GM12872 (cell line): Measurements from ENCODE around the gene DYNC2LI1.

ENCODE experiments used
- CTCF ChIP-seq: IDR thresholded peaks from 3 replicates; pipeline ENCODE4 v1.5.1; 2011; ENCODE audit warnings: low read depth, mild to moderate bottlenecking, low read length, moderate library complexity; ENCODE audit not compliant: insufficient read depth

The DYNC2LI1 gene

GRCh38 chr2:43802135-43802534, 28.3 kb downstream of the DYNC2LI1 start:
- TF ChIP-seq CTCF = no peak

DNA sequence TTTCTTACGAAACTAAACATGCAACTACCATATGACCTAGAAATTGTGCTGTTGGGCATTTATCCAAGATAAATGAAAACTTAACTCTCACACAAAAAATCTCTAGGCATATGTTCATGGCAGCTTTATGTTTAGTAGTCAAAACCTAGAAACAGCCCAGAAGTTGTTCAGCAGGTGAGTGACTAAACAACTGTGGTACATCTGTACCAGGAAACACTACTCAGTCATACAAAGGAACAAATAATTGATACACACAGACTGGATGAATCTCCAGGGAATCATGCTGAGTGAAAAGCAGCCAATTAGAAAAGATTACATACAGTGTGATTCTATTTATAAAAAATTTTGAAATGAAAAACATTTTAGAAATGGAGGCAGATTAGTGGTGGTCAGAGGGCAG, 29.3 kb downstream of the DYNC2LI1 start:
- TF ChIP-seq CTCF = no peak

- no peak for TF ChIP-seq CTCF
Measured at GRCh38 chr2:43806719-43807031, 32.8 kb downstream of the DYNC2LI1 start.

DNA sequence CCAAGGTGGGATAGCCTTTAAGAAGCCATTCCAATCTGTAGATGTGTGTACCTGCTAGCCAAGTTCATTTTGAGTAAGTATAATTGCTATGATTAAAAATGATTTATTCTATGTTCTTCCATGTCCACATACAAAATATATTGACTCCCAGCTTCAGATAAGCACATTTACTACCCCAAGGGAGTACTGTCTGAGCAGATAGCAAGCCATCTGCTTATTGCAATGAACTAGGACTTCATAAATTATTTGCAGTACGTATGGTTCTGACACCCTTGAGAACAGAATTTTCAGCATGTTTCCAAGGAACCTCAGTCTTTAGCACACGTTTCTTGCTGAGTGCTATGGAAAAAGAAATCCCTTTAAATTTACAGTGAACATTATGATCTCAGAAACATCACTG, 36.6 kb downstream of the DYNC2LI1 start:
- TF ChIP-seq CTCF = no peak

DNA sequence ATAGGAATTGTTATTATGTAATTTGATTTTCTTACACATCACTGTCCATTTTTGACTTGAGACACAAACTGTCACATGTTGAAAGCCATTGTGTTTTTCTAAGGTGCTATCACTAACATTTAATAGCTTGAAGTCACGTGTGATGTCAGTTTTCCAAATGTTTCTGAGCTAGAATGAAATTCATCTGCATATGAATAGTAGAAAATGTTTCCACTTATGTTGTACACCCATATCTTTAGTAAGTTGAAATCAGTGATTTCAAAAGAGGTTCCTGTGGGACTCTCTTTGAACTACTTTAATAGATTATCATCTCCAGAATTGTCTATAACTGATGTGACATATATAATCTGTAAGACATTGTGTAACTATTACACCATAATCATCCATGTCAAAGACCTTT, 37.0 kb downstream of the DYNC2LI1 start:
- no peak for TF ChIP-seq CTCF

- no peak for TF ChIP-seq CTCF
Measured at GRCh38 chr2:43812006-43812405, 38.2 kb downstream of the DYNC2LI1 start.

DNA sequence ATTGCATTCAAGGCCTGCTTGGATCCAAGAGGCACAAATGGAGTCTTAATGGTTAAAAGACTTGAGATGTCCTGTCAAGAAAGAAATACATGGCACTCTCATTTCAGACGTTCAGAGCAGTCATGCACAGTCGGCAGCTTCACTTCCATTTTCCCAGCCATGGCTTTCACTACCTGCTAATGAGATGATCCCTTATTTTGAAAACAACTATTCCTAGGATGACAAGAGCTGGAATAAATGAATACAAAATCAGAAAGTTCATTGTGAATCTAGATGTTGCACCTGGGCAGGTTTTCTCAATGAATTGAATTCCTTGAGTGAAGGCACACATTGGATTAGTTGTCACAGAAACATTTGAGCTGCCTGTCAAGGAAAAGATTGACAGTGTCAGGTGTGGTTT, 39.1 kb downstream of the DYNC2LI1 start:
- no peak for TF ChIP-seq CTCF

- TF ChIP-seq CTCF = no peak
Measured at GRCh38 chr2:43814711-43815110, 40.9 kb downstream of the DYNC2LI1 start.
